Aorta (tissue), 5 donors: Measurements from ENCODE around the gene TOR1B. TPM values are rescaled to one million over a fixed set of nuclear protein-coding genes. Genes with fewer than 3 reads are reported as not detected.

Source experiments
- ATAC-seq: fragments of 200-7000 bp; cut with Tn5 transposase; one replicate; pipeline ENCODE4 v1.9.1; 2022; ENCODE audit warnings: moderate library complexity; ENCODE audit not compliant: low FRiP score
- DNase-seq, 2 donors: peaks; one replicate each; pipeline ENCODE4 v3.0.0-alpha.2; 2020
- H3K27ac ChIP-seq, 2 donors: one replicate each; pipeline ENCODE4 v1.5.1; 2013; ENCODE audit warnings: low read length in 2 of 2, mild to moderate bottlenecking in 2 of 2, moderate library complexity in 2 of 2, control low read depth in 1 of 2, inconsistent platforms in 1 of 2, low read depth in 1 of 2
- H3K27me3 ChIP-seq, 2 donors: one replicate each; pipeline ENCODE4 v1.6.1; 2013; ENCODE audit warnings: control low read depth in 1 of 2, low read length in 1 of 2, mild to moderate bottlenecking in 1 of 2, moderate library complexity in 1 of 2; ENCODE audit not compliant: insufficient read depth in 2 of 2, control insufficient read depth in 1 of 2
- H3K36me3 ChIP-seq, 2 donors: one replicate each; pipeline ENCODE4 v1.6.1; 2013; ENCODE audit warnings: control low read depth in 1 of 2, low read length in 1 of 2, mild to moderate bottlenecking in 1 of 2; ENCODE audit not compliant: insufficient read depth in 2 of 2, control insufficient read depth in 1 of 2
- H3K4me1 ChIP-seq, 2 donors: one replicate each; pipeline ENCODE4 v1.6.1; 2013; ENCODE audit warnings: low read length in 2 of 2, control low read depth in 1 of 2, mild to moderate bottlenecking in 1 of 2, moderate library complexity in 1 of 2; ENCODE audit not compliant: insufficient read depth in 2 of 2, control insufficient read depth in 1 of 2
- H3K4me3 ChIP-seq, 2 donors: one replicate each; pipeline ENCODE4 v1.5.1; 2013; ENCODE audit warnings: low read length in 2 of 2, control low read depth in 1 of 2, mild to moderate bottlenecking in 1 of 2
- H3K9me3 ChIP-seq: one replicate; pipeline ENCODE4 v1.6.1; 2013; ENCODE audit warnings: mild to moderate bottlenecking, low read length; ENCODE audit not compliant: control insufficient read depth
- WGBS, 2 donors: extraction: QIAGEN DNeasy Blood & Tissue Kit; methylation state at CpG; one replicate each; pipeline ENCODE4 v1.1.7; 2013; 5-methylcytosine and 5-hydroxymethylcytosine counted together
- intact Hi-C, 2 donors: fragments of 100-400 bp; cut with DNase I; formaldehyde crosslinking; loops; one replicate each; pipeline versions ENCODE4 v1.14.2 to v1.15.0; 2022
- polyA plus RNA-seq, 2 donors: library from polyadenylated mRNA; stranded (reverse); fragments of 200-250 nt; gene quantifications; one replicate each; pipeline ENCODE4 v1.2.3, GENCODE V29; 2013
- total RNA-seq, 2 donors: library from RNA; stranded (reverse); fragmentation: NEBNext Ultra II Directional; extraction: Animal tissue kit (Norgen Biotek cat#: 25700); gene quantifications; one replicate each; pipeline ENCODE4 v1.2.1, GENCODE V29; 2021
- donor health status: healthy with polysubstance abuse.
- donor health status: Bipolar disorder and iron deficiency.
- donor health status: DM: no; HTN: no; CAD: no.
- donor health status: DM: no; HTN: no; CAD: no.
- donor health status: DM: yes; HTN: yes; CAD: no.

The TOR1B gene
- total and polyA plus RNA-seq, 4 donors, result 11.4 to 24.3 (median 20.0) TPM

DNA sequence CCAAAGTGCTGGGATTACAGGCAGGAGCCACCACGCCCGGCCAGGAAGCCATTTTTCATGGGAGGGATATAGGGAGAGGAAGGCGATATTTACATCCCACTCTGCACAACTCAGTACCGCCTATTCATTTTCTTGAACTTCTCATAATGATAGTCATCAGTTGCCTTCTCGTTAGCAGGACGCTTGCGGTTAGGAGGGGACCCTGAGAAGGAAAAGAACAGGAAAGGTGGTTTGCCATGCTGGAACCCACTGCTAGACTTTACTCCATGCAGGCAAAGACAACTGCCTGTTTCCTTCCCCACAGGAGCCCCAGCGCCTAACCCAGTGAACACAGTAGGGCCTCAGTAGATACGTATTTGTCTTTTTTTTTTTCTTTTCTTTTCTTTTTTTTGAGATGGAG lies 25.1 kb downstream of the TOR1B start:
- H3K4me3 ChIP-seq, result no peak overlapping the region
- H3K36me3 ChIP-seq, result peaks cover 8 to 13% of the 10 kb centered on the region in 2 donors
- DNase-seq, result no peak
- ATAC-seq, result no peak
- intact Hi-C loops, result no loop called here
- no peaks in the 10 kb centered on the region for H3K9me3 ChIP-seq
- 93% methylated on average over 9 of the region's 9 CpGs for WGBS, 2 donors
- no peaks in the 10 kb centered on the region for H3K4me1 ChIP-seq
- H3K27ac ChIP-seq, result no peak overlapping the region
- no peaks in the 10 kb centered on the region for H3K27me3 ChIP-seq

DNA sequence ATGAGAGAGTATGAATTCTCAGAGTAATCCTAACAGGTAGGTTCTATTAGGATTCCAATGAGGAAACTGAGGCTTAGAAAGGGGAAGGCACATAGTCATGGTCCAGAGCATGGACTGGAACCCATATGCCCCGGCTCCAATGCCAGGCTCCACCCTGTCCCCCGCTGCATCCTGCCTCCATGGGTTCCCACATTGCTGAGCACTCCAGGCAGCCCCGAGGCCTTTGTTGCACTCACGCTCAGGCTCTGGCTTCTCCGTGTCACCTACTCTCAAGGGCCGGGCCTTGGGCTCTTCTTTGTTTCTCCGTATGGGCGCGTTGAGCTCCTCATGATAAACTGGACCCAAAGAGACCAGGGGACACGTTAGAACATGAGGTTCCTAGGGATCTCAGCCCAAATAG lies 26.0 kb downstream of the TOR1B start:
- Histone ChIP-seq H3K4me3 (no peak overlapping the region), H3K27me3 (no peaks in the 10 kb centered on the region), H3K9me3 (no peaks in the 10 kb centered on the region), H3K4me1 (no peaks in the 10 kb centered on the region), H3K36me3 (peaks cover 8 to 13% of the 10 kb centered on the region in 2 donors), H3K27ac (no peak overlapping the region)
- intact Hi-C loops, result no loop called here
- DNase-seq (no peak), ATAC-seq (no peak)
- 91 to 92% methylated on average over 10 of the region's 10 CpGs for WGBS, 2 donors

DNA sequence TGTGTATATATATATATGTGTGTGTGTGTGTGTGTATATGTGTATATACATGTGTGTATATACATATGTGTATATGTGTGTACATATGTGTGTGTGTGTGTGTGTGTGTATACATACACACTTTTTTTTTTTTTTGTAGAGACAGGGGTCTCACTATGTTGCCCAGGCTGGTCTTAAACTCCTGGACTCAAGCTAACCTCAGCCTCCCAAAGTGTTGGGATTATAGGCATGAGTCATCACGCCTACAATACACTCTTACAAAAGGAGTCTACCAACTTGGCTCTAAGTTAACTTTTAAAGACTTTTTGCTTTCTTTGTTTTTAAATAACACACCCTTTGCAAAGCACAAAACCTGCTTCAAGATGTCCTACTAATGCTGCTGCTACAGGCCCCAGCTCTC lies 30.0 kb downstream of the TOR1B start:
- no peak overlapping the region for H3K4me3 ChIP-seq
- no peaks in the 10 kb centered on the region for H3K27me3 ChIP-seq
- peaks cover 8 to 10% of the 10 kb centered on the region in 2 donors for H3K36me3 ChIP-seq
- DNase-seq (no peak), ATAC-seq (no peak)
- H3K4me1 ChIP-seq, result no peaks in the 10 kb centered on the region
- H3K9me3 ChIP-seq, result no peaks in the 10 kb centered on the region
- H3K27ac ChIP-seq, result no peak overlapping the region
- 88 to 95% methylated on average over 1 of the region's 1 CpG for WGBS, 2 donors
- intact Hi-C loops, result no loop called here

DNA sequence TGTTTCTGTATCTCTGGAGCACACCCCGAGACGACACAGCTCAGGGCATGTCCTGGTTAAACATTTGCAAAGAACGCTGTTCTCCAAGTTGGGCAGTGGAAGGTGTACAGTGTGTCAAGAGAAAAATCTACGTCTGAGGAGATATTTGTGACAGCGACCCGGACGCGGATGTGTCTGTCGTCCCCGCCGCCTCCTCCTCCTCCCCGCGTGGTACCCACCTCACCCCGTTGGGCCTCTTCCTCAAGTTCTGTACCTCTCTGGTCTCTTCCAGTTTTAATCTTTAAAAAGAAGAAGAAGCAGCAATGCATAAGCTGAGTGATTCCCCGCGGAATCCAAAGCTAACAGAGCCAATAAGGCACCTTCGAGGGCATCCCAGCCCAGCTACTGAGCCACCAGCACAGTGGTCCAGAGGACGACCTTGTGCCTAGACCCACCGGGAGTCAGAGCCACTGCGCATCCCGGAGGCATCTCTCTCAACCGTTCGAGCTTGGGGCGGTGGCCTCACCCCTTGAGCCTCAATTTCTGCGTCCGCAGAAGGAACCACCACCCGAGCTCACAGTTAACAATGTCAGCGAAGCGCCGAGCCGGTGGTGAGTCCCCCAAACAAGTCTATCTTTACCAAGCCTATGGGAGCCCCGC lies 31.6 kb downstream of the TOR1B start:
- 1% methylated on average over 32 of the region's 32 CpGs for WGBS, 2 donors
- intact Hi-C loops, result loop anchor here in 1 of 2 donors (5.0 kb wide), 1 partner anchor 53 kb away; no protein-coding TSS in a partner anchor
- Histone ChIP-seq H3K27ac (peak overlapping the region in 1 of 2 donors; percentile 37), H3K9me3 (no peaks in the 10 kb centered on the region), H3K27me3 (no peaks in the 10 kb centered on the region), H3K36me3 (peaks cover 2 to 8% of the 10 kb centered on the region in 2 donors), H3K4me1 (no peaks in the 10 kb centered on the region), H3K4me3 (peak overlapping the region; percentile 66 to 72)
- DNase-seq, result no peak
- ATAC-seq, result peak; percentile 9

DNA sequence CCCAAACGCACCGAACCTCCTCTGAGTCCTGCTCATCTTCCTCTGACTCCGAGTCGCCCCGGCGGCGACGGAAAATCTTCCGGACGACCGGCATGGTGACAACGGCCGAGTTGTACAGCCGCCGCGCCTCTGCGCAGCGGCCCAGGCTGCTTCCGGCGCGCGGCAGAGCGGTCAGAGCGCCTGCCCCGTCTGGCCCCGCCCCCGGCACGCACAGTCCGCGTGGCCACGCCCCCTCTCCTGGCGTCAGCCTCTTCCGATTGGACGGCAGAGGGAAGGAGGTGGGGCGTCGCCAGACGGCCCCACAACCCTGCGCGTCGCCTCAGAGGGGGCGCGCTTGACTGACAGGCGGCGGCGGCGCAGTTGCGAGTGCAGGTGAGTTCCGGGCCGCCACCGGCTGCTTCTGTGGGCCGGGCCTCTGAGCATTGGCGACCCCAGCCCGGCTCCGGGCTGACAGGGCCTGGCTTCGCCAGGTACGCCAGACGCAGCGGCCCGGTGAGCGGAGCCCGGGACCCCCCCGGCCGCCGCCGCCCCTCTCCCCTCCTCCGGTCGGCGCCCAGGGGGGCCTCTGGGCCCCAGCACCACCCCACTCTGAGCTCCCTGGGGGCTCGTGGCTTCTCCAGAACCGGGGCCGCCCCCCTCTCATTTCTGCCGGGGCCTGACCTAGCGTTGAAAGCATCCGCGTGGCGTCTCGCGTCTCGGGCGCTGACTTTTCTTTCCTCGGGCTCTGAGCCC lies 32.3 kb downstream of the TOR1B start, which contains the start of the genes C9orf78 and USP20:
C9orf78 (minus strand) TSS at position 148 of the 732 bp plus-strand sequence; CDS start at position 94, 54 bp downstream.
USP20 (plus strand) TSS at position 331 of the 732 bp plus-strand sequence. CDS start 17,098 bp downstream, outside the sequence.
- intact Hi-C loops, result loop anchor here in 1 of 2 donors (5.0 kb wide), 1 partner anchor 52 kb away; no protein-coding TSS in a partner anchor
- H3K9me3 ChIP-seq, result no peaks in the 10 kb centered on the region
- H3K4me1 ChIP-seq, result no peaks in the 10 kb centered on the region
- ATAC-seq, result peak; percentile 99
- WGBS, 2 donors, result 1% methylated on average over 65 to 81 of the region's 81 CpGs
- H3K36me3 ChIP-seq, result peaks cover 2 to 8% of the 10 kb centered on the region in 2 donors
- peak within 1 kb of the TSS; percentile 78 to 86 for H3K4me3 ChIP-seq
- peak within 1 kb of the TSS; percentile 43 to 69 for H3K27ac ChIP-seq
- H3K27me3 ChIP-seq, result no peaks in the 10 kb centered on the region
- peak; percentile 97 to 98 for DNase-seq

DNA sequence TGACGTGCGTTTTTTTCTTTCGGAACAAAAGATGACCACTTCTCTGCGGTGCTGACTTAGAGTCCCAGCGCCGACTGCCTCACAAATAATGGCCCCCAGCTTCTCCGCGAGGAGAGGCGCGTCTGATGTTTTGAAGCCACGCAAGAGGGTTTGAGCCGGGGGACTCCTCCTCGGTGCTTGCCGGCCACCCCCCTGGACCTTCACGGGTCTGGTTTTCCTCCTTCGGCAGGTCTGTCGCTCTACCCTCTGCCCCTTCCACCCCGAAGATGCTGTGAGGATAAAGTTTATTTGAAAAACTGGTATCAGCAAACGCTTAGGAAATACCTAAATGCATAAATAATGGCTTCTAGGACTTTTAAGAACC lies 32.9 kb downstream of the TOR1B start:
- Histone ChIP-seq H3K27me3 (no peaks in the 10 kb centered on the region), H3K36me3 (peaks cover 0 to 8% of the 10 kb centered on the region in 2 donors), H3K27ac (peak overlapping the region; percentile 43 to 69), H3K4me1 (no peaks in the 10 kb centered on the region), H3K9me3 (no peaks in the 10 kb centered on the region), H3K4me3 (peak overlapping the region; percentile 78 to 86)
- intact Hi-C loops, result loop anchor here in 1 of 2 donors (5.0 kb wide), 1 partner anchor 51 kb away; no protein-coding TSS in a partner anchor
- DNase-seq, result no peak
- 0% methylated on average over 19 of the region's 19 CpGs for WGBS, 2 donors
- no peak for ATAC-seq

DNA sequence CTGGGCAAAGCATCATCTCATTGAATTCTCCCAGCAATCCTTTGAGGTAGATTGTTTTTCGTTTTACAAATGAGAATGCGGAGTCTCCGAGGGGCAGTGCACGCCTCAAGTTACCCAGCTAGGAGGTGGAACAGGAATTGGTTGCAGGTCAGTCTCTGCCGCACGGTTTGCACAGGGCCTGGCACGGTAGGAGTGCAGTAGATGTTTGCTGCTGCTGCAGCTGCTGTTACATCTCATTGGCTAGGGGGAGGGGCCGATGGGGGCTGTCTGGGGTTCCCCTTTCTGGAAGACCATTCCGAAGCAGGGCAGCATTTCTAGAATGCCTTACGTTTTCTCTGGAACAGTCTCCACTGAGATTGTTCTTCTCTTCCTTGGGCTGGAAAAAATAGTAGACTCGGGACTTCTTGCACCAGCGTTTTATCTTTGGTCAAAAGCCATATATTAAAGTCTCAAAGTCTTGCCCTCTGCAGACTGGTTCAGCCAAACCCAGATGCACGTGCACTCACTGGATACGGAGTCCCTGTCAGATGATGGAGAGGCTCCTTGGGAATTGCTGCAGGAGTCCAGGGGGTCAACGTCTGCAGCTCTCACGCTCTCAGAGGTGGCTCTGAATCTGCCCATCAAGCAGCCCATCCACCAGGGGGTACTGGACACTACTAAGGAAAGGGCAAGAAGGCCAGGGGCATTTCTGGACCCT lies 33.5 kb downstream of the TOR1B start:
- Histone ChIP-seq H3K36me3 (peaks cover 0 to 5% of the 10 kb centered on the region in 2 donors), H3K4me3 (peak overlapping the region; percentile 78 to 86), H3K27me3 (no peaks in the 10 kb centered on the region), H3K9me3 (no peaks in the 10 kb centered on the region), H3K4me1 (no peaks in the 10 kb centered on the region), H3K27ac (no peak overlapping the region)
- 12 to 14% methylated on average over 16 of the region's 16 CpGs for WGBS, 2 donors
- DNase-seq (no peak), ATAC-seq (no peak)
- intact Hi-C loops, result loop anchor here in 1 of 2 donors (5.0 kb wide), 1 partner anchor 51 kb away; no protein-coding TSS in a partner anchor

DNA sequence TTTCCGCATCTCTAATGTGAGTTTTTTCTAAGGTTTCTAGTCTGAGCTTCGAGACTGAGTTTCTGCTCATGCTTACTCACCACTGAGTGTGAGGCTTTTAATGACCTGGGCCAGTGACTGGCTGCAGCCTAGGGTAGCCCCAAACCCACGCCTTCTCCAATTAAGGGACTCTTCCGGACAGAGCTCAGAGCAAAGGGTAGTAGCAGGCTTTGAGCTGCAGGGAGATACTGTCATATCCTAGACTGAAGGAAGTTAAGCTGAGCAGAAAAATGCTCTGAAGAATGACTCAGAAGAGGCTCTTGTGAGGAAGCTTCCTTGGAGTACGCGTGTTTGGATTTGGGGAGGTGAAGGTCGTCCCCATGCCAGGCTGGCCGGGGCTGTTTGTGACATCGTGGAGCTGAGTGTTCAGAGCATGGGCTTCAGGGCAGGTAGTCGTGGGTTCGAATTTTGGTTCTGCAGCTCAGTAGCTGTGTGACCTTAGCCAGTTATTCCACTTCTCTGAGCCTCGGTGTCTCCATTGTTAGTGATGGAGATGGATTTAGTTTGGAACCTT lies 35.8 kb downstream of the TOR1B start:
- no peak for ATAC-seq
- intact Hi-C loops, result loop anchor here in 1 of 2 donors (5.0 kb wide), 1 partner anchor 49 kb away; no protein-coding TSS in a partner anchor
- 79 to 82% methylated on average over 12 of the region's 12 CpGs for WGBS, 2 donors
- no peak overlapping the region for H3K4me3 ChIP-seq
- H3K4me1 ChIP-seq, result no peaks in the 10 kb centered on the region
- H3K27me3 ChIP-seq, result no peaks in the 10 kb centered on the region
- H3K27ac ChIP-seq, result peak overlapping the region in 1 of 2 donors; percentile 6
- DNase-seq, result no peak
- no peaks in the 10 kb centered on the region for H3K36me3 ChIP-seq
- no peaks in the 10 kb centered on the region for H3K9me3 ChIP-seq
